Activated CD4-positive, alpha-beta T cell treated with anti-CD3 and anti-CD28 coated beads, Interleukin-2, amount 50 U/mL, for 4 hours (primary cell): Measurements from ENCODE around the gene NKX2-4.

Source experiments
- DNase-seq, 2 experiments: peaks; one replicate each; pipeline ENCODE4 v3.0.0-alpha.2; 2020

Gene NKX2-4

DNA sequence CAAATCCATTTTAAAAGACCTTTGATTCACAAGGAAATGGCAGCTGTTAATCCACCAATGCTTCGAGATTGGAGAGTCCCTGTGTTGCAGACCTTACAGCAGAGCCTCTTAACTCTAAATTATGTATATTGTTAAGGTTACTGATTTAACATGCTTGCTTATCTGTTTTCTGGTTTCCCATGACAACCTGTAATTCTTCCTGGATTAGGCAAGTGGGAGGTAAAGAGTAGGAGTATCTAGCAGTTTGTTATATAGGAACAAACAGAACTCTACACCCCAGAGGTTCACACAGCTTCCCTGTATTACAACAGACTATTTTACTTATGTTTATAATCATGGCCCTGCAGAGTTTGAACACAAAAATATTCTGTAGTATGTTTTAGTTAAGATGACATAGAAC lies 39.5 kb downstream of the NKX2-4 start:
- no peak for DNase-seq

DNA sequence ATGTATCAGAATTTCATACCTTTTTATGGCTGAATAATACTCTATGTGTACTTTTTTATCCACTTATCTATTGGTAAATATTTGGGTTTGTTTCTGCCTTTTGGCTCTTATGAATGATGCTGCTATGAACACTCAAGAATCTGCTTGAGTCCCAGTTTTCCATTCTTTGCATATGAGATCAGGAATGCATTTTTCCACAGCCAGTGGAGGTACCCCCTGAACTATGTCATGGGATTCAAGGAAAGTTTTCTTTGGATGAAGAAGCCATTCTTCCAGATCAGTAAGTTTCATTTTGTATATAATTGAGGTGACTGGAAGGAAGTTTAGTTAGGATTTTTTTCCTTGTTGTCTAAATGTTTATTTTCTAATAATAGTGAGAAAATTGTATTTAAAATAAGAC lies 40.9 kb downstream of the NKX2-4 start:
- no peak for DNase-seq

DNA sequence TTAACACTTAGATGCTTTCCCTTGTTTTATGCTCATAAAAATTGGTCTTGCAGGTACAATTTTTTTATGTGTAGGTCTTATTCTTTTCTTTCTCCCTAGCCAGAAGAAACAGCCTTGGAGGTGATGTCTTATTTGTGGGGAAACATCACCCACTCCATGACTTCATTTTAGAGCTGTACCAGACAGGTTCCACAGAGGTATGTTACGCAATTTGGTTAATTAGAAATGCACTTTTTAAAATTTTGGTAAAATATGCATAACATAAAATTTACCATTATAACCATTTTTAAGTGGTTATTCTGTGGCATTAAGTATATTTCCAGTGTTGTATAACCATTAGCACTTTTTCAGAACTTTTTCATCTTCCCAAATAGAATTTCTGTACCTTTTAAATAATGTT lies 41.3 kb downstream of the NKX2-4 start:
- no peak for DNase-seq

DNA sequence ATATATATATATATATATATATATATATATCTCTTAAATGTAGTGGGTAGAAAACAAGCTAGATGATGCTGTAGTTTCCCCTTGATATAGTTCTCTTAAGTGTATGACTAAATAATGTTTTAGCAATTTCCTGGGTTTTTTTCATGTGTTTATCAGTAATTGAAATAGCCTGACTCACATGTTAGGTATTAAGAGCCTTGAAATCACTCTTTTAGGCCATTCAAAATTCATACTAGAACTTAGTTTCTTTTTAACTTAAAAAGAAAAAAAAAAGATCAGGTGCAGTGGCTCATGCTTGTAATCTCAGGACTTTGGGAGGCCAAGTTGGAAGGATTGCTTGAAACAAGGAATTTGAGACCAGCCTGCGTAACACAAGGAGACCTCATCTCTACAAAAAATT lies 44.1 kb downstream of the NKX2-4 start:
- no peak for DNase-seq

DNA sequence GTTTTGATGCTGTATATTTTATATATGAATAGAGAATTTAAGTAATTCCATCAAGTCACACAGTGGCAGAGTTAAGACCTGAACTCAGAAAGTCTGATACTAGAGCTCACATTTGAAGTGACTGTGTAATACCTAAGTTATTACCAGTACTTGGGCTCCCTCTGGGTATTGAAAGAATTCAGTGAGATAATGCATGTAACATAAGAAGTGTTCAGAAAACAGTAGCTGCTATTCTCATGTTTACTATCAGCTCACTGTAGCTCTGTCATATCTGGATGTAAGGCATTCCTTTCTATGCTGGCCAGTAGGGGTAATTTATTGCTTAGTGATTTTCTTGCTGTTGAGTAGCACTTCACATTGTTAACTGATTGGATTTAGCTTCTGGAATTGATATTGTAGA lies 44.6 kb downstream of the NKX2-4 start:
- DNase-seq: no peak
